HG02885 (cell line): ENCODE results near the gene LSM3.

Experiments used
- ATAC-seq: cut with Tn5 transposase; IDR thresholded peaks from one replicate; pipeline ENCODE4 v1.9.1; 2021; ENCODE audit warnings: mild to moderate bottlenecking; ENCODE audit not compliant: unreplicated experiment, poor library complexity

The LSM3 gene

GRCh38 chr3:14235003-14235911, 56.6 kb downstream of the LSM3 start:
- no peak for ATAC-seq

- no peak for ATAC-seq
Observed at GRCh38 chr3:14235912-14236295, 57.3 kb downstream of the LSM3 start.

GRCh38 chr3:14236902-14237301, 58.3 kb downstream of the LSM3 start:
- ATAC-seq, result no peak

GRCh38 chr3:14237457-14237856, 58.8 kb downstream of the LSM3 start:
- no peak for ATAC-seq

- ATAC-seq, result no peak
Observed at GRCh38 chr3:14238356-14238755, 59.7 kb downstream of the LSM3 start.

- no peak for ATAC-seq
Observed at GRCh38 chr3:14238930-14239329, 60.3 kb downstream of the LSM3 start.

- ATAC-seq, result no peak
Observed at GRCh38 chr3:14239940-14240339, 61.3 kb downstream of the LSM3 start.

GRCh38 chr3:14240366-14240765, 61.7 kb downstream of the LSM3 start:
- no peak for ATAC-seq

- no peak for ATAC-seq
Observed at GRCh38 chr3:14241716-14242115, 63.1 kb downstream of the LSM3 start.

GRCh38 chr3:14242490-14243311, 64.1 kb downstream of the LSM3 start:
- ATAC-seq, result no peak

GRCh38 chr3:14243782-14244181, 65.2 kb downstream of the LSM3 start:
- ATAC-seq, result no peak

- no peak for ATAC-seq
Observed at GRCh38 chr3:14244521-14245247, 66.1 kb downstream of the LSM3 start.

GRCh38 chr3:14245248-14245639, 66.6 kb downstream of the LSM3 start:
- no peak for ATAC-seq

GRCh38 chr3:14245822-14246221, 67.2 kb downstream of the LSM3 start:
- no peak for ATAC-seq

- ATAC-seq, result no peak
Observed at GRCh38 chr3:14246414-14246813, 67.8 kb downstream of the LSM3 start.

- no peak for ATAC-seq
Observed at GRCh38 chr3:14248477-14248848, 69.8 kb downstream of the LSM3 start.

GRCh38 chr3:14248849-14249523, 70.4 kb downstream of the LSM3 start:
- no peak for ATAC-seq
